ENCODE results near the gene DDX43. TPM values are rescaled to one million over a fixed set of nuclear protein-coding genes. Genes with fewer than 3 reads are reported as not detected.

Gene DDX43
- total RNA-seq, 1 donor from 2014 or later: 0.62 TPM

GRCh38 chr6:73460056-73460455 lies 65.4 kb downstream of the DDX43 start:
- intact Hi-C loops (cut with DNase I): no loop called here
- DNase-seq (no peak), ATAC-seq (ENCODE audit: poor library complexity) (no peak)

- peak; percentile 99 for ATAC-seq (ENCODE audit: poor library complexity)
- peak; percentile 95 for DNase-seq
- intact Hi-C loops (cut with DNase I): no loop called here
These were observed 67.1 kb downstream of the DDX43 start, which contains the start of gene MTO1 for GRCh38 chr6:73461537-73462350. TSS of gene MTO1 (plus strand) at chr6:73461737. CDS start at chr6:73461855, 118 bp downstream.

Other genes with a start within 250 kb of the DDX43 start
- gene KHDC1L, start 169.3 kb upstream of the DDX43 start, total RNA-seq: not detected
- 2.0 TPM for gene KHDC1, start 131.6 kb upstream of the DDX43 start, total RNA-seq
- gene DPPA5, start 40.6 kb upstream of the DDX43 start, total RNA-seq: not detected
- gene KHDC3L, start 32.2 kb upstream of the DDX43 start, total RNA-seq: not detected
- not detected for gene OOEP, start 24.9 kb upstream of the DDX43 start, total RNA-seq
- gene CGAS, start 57.5 kb downstream of the DDX43 start, total RNA-seq: 0.81 TPM
- gene MTO1, start 66.9 kb downstream of the DDX43 start, total RNA-seq: 24.9 TPM
- gene EEF1A1, start 126.2 kb downstream of the DDX43 start, total RNA-seq: 1,362 TPM

All from Right ventricle myocardium superior (tissue), 1 donor.